SK-N-SH (cell line): ENCODE data around the gene TREM2.

Source experiments
- RCOR1 ChIP-seq: fragments of 150-350 bp; IDR thresholded peaks from 2 replicates; pipeline ENCODE4 v1.6.1; 2017; ENCODE audit warnings: antibody characterized with exemption, low read length
- RFX5 ChIP-seq: IDR thresholded peaks from 2 replicates; pipeline ENCODE4 v1.6.1; 2012; ENCODE audit warnings: mild to moderate bottlenecking, improper control_type of control experiment, low read length
- TF ChIP-seq, protein P1 (sequence below): fragments of 200-600 bp; sonication (generic); IDR thresholded peaks from 2 replicates; pipeline ENCODE4 v1.6.1; 2017; ENCODE audit warnings: antibody characterized with exemption, mild to moderate bottlenecking, moderate library complexity

GRCh38 chr6:41170547-41171160 lies 7.7 kb upstream of the TREM2 start:
- TF ChIP-seq, protein P1, sequence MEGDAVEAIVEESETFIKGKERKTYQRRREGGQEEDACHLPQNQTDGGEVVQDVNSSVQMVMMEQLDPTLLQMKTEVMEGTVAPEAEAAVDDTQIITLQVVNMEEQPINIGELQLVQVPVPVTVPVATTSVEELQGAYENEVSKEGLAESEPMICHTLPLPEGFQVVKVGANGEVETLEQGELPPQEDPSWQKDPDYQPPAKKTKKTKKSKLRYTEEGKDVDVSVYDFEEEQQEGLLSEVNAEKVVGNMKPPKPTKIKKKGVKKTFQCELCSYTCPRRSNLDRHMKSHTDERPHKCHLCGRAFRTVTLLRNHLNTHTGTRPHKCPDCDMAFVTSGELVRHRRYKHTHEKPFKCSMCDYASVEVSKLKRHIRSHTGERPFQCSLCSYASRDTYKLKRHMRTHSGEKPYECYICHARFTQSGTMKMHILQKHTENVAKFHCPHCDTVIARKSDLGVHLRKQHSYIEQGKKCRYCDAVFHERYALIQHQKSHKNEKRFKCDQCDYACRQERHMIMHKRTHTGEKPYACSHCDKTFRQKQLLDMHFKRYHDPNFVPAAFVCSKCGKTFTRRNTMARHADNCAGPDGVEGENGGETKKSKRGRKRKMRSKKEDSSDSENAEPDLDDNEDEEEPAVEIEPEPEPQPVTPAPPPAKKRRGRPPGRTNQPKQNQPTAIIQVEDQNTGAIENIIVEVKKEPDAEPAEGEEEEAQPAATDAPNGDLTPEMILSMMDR = no peak
- TF ChIP-seq RFX5 (no peak), RCOR1 (no peak)
